Measurements from ENCODE around the gene HIVEP2. TPM values are rescaled to one million over a fixed set of nuclear protein-coding genes. Genes with fewer than 3 reads are reported as not detected.

HIVEP2 gene
- polyA plus RNA-seq, 2 of the 4 experiments (the other 2 are of a cell fraction): 2.2 to 2.6 TPM

- no peak for FAIRE-seq
- POLR2A ChIA-PET: no interaction called here
- H3K4me3 ChIP-seq: no peak overlapping the region
- no peak overlapping the region for H3K27ac ChIP-seq
- H3K9me3 ChIP-seq: no peaks in the 10 kb centered on the region
- TF ChIP-seq HMGXB4 (CRISPR knock-in tag; IDR thresholded peaks at IDR 0.05; ENCODE audit: borderline replicate concordance): no peak
- TF ChIP-seq ZC3H11A (IDR thresholded peaks at IDR 0.05): no peak
- TF ChIP-seq JUNB (IDR thresholded peaks at IDR 0.05): no peak
- no peak for TF ChIP-seq GATA3 (IDR thresholded peaks at IDR 0.05; ENCODE audit: borderline replicate concordance)
- no peak for TF ChIP-seq CBX2 (IDR thresholded peaks at IDR 0.05; ENCODE audit: borderline replicate concordance, low read depth)
- TF ChIP-seq HES2 (IDR thresholded peaks at IDR 0.05): no peak
- no peak for TF ChIP-seq NPAS2 (CRISPR knock-in tag; IDR thresholded peaks at IDR 0.05; ENCODE audit: borderline replicate concordance)
- no peak for TF ChIP-seq MAX (IDR thresholded peaks at IDR 0.05)
- TF ChIP-seq RARB (CRISPR knock-in tag; IDR thresholded peaks at IDR 0.05): no peak
- no peak for TF ChIP-seq HDAC2 (IDR thresholded peaks at IDR 0.05)
- no peak for TF ChIP-seq ESRRA (IDR thresholded peaks at IDR 0.05; ENCODE audit: borderline replicate concordance, low read length)
- TF ChIP-seq PHF8 (IDR thresholded peaks at IDR 0.05; ENCODE audit: borderline replicate concordance, low read depth): no peak
- TF ChIP-seq RCOR1 (IDR thresholded peaks at IDR 0.05; ENCODE audit: low read depth, low read length): no peak
- TF ChIP-seq HEYL (CRISPR knock-in tag; IDR thresholded peaks at IDR 0.05): no peak
- TF ChIP-seq JUN (IDR thresholded peaks at IDR 0.05): no peak
- TF ChIP-seq ELK1 (IDR thresholded peaks at IDR 0.05; ENCODE audit: low read depth, low read length): no peak
- no peak for TF ChIP-seq USF2 (IDR thresholded peaks at IDR 0.05)
- no peak for TF ChIP-seq FOSL2 (IDR thresholded peaks at IDR 0.05)
- TF ChIP-seq FOSL2 (CRISPR knock-in tag; IDR thresholded peaks at IDR 0.05): no peak
- TF ChIP-seq ZNF302 (CRISPR knock-in tag; IDR thresholded peaks at IDR 0.05): no peak
- no peak for DNase-seq (ENCODE audit: low read depth in 1 of 2, low spot score in 1 of 2)
- CTCF ChIA-PET: no interaction called here
- no peak for ATAC-seq
- H3K4me1 ChIP-seq: no peaks in the 10 kb centered on the region
- no peak overlapping the region for H3K4me2 ChIP-seq
Measured at GRCh38 chr6:142732790-142733189, 212.2 kb downstream of the HIVEP2 start.

- no peaks in the 10 kb centered on the region for H3K9me3 ChIP-seq
- ChIA-PET CTCF (no interaction called here), POLR2A (no interaction called here)
- DNase-seq (ENCODE audit: low read depth in 1 of 2, low spot score in 1 of 2) (no peak), FAIRE-seq (no peak), ATAC-seq (no peak)
- no peaks in the 10 kb centered on the region for H3K4me1 ChIP-seq
- H3K27ac ChIP-seq: no peak overlapping the region
- 74% methylated on average over 5 of the region's 5 CpGs for WGBS (ENCODE audit: missing lambda C conversion rate)
- TF ChIP-seq CHD2 (IDR thresholded peaks at IDR 0.05; ENCODE audit: low read length, partially characterized antibody): no peak
- no peak for TF ChIP-seq HOXB13 (CRISPR knock-in tag; IDR thresholded peaks at IDR 0.05; ENCODE audit: low read depth)
- no peak for TF ChIP-seq KDM1A (IDR thresholded peaks at IDR 0.05; ENCODE audit: low read depth)
- no peak overlapping the region for H3K4me3 ChIP-seq
- H3K4me2 ChIP-seq: no peak overlapping the region
Measured at GRCh38 chr6:142731611-142732010, 213.4 kb downstream of the HIVEP2 start.

- FAIRE-seq (no peak), ATAC-seq (no peak), DNase-seq (ENCODE audit: low read depth in 1 of 2, low spot score in 1 of 2) (no peak)
- ChIA-PET CTCF (no interaction called here), POLR2A (no interaction called here)
- H3K4me2 ChIP-seq: no peak overlapping the region
- H3K27ac ChIP-seq: no peak overlapping the region
- 31% methylated on average over 4 of the region's 4 CpGs for WGBS (ENCODE audit: missing lambda C conversion rate)
- H3K4me1 ChIP-seq: no peaks in the 10 kb centered on the region
- no peaks in the 10 kb centered on the region for H3K9me3 ChIP-seq
- H3K4me3 ChIP-seq: no peak overlapping the region
- TF ChIP-seq CHD2 (IDR thresholded peaks at IDR 0.05; ENCODE audit: low read length, partially characterized antibody): no peak
- TF ChIP-seq TFCP2L1 (CRISPR knock-in tag; IDR thresholded peaks at IDR 0.05): no peak
- no peak for TF ChIP-seq RCOR1 (IDR thresholded peaks at IDR 0.05; ENCODE audit: low read depth, low read length)
- no peak for TF ChIP-seq ESRRA (IDR thresholded peaks at IDR 0.05; ENCODE audit: borderline replicate concordance, low read length)
- TF ChIP-seq SREBF2 (IDR thresholded peaks at IDR 0.05): no peak
- TF ChIP-seq HDAC2 (IDR thresholded peaks at IDR 0.05): no peak
- no peak for TF ChIP-seq PBX3 (IDR thresholded peaks at IDR 0.05)
- TF ChIP-seq ZNF302 (CRISPR knock-in tag; IDR thresholded peaks at IDR 0.05): no peak
- TF ChIP-seq MAFK (IDR thresholded peaks at IDR 0.05; ENCODE audit: partially characterized antibody): no peak
- no peak for TF ChIP-seq RARB (CRISPR knock-in tag; IDR thresholded peaks at IDR 0.05)
- TF ChIP-seq ZFP36 (IDR thresholded peaks at IDR 0.05; ENCODE audit: borderline replicate concordance, partially characterized antibody): no peak
- TF ChIP-seq NR3C1 (IDR thresholded peaks at IDR 0.05): no peak
- no peak for TF ChIP-seq E2F6 (IDR thresholded peaks at IDR 0.05; ENCODE audit: borderline replicate concordance, low read depth)
- no peak for TF ChIP-seq ATOH8 (CRISPR knock-in tag; IDR thresholded peaks at IDR 0.05; ENCODE audit: low read depth)
Measured at GRCh38 chr6:142729618-142730017, 215.4 kb downstream of the HIVEP2 start.
